Measurements from ENCODE around the gene HLCS.

- TF ChIP-seq, protein P1, sequence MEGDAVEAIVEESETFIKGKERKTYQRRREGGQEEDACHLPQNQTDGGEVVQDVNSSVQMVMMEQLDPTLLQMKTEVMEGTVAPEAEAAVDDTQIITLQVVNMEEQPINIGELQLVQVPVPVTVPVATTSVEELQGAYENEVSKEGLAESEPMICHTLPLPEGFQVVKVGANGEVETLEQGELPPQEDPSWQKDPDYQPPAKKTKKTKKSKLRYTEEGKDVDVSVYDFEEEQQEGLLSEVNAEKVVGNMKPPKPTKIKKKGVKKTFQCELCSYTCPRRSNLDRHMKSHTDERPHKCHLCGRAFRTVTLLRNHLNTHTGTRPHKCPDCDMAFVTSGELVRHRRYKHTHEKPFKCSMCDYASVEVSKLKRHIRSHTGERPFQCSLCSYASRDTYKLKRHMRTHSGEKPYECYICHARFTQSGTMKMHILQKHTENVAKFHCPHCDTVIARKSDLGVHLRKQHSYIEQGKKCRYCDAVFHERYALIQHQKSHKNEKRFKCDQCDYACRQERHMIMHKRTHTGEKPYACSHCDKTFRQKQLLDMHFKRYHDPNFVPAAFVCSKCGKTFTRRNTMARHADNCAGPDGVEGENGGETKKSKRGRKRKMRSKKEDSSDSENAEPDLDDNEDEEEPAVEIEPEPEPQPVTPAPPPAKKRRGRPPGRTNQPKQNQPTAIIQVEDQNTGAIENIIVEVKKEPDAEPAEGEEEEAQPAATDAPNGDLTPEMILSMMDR (optimal IDR thresholded peaks at IDR 0.05 in 1 of 3, IDR thresholded peaks at IDR 0.05 in 1 of 3, conservative IDR thresholded peaks at IDR 0.05 in 1 of 3; ENCODE audit: extremely low read depth in 1 of 3, insufficient read depth in 2 of 3, low read length in 3 of 3): peak; percentile 68 to 86 (median 80)
- no peak for TF ChIP-seq EZH2 (IDR thresholded peaks at IDR 0.05; ENCODE audit: low read length)
Measured at GRCh38 chr21:36917471-36918158, 48.9 kb downstream of the HLCS start.
